ENCODE data around the gene COL23A1.
"Not testable (repeated sequence)": the region's sequence is repeated elsewhere in the genome, so short reads cannot be mapped to it uniquely, and the experiment has no call there.

The COL23A1 gene

GRCh38 chr5:178328826-178329730, 261.1 kb downstream of the COL23A1 start:
- no peak for DNase-seq (ENCODE audit: low read depth in 2 of 2, low spot score in 1 of 2)

DNA sequence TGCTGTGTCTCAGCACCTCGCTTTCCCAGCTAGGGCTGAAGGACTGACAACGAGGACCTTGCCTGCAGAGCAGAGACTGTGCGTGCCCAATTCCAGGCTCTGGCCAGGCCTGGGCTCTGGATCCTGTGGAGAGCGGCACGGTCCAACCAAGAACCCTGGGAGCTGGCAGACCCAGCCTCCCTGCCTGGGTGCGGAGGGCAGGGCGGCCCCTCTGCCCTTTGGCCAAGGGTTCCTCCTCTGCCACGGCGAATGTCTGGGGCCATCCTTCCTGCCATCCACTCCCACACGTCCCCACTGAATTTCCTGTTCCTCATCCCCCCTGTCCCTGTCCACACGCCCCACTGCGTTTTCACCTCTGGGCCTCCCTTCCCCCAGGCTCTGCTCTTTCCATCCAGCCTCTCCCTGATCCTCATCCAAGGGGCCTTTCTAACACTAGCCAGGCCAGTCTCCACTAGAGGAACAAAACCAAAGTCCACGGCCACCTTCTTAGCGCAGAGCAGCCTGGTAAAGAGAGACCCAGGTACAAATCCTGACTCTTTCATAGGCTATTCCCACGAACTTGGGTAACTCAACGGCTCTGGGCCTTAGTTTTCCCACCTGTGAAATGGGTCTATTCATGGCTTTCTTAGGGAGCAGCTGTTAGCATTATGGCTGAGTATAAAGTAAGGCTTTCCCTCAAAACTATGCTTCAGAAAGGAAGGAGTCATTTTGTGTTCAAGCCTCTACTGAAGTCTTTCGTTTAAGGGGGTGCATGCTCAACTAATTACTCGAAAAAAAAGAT, 262.1 kb downstream of the COL23A1 start:
- no peak for DNase-seq (ENCODE audit: low read depth in 2 of 2, low spot score in 1 of 2)

DNA sequence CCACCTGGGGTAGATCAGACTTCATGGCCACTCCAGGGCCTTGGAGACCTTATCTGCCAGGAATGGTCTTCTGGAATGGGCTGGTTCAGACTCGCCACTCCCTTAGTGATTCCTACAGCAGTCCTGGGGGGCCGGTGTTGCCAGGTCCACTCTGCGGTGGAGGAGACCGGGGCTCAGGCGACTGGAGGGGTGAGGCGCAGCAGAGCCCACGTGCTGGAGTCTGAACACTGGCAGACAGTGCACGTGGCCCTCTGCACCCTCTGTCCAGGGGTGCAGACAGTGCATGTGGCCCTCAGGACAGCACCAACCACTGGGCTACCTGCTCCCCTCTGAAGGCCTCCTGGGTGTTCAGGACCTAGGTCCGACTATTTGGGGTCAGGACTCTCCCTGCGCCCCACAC, 262.7 kb downstream of the COL23A1 start:
- DNase-seq (ENCODE audit: low read depth in 2 of 2, low spot score in 1 of 2), result no peak

DNA sequence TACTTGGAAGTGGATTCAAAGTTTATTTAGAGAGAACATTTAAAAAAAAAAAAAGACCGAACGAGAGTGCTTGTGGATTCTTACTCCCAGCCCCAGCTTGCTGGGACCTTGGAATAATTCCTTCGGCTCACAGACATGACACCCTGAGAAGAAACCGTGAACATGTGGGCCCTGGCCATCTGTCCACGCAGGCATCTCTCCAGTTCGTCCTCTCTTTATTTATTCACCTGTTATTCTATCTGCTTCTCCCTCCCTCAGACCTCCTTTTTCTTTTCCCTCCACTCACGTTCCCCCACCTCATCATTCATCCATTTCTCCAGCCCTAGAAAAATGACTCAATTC, 263.8 kb downstream of the COL23A1 start:
- DNase-seq (ENCODE audit: low read depth in 2 of 2, low spot score in 1 of 2), result no peak

DNA sequence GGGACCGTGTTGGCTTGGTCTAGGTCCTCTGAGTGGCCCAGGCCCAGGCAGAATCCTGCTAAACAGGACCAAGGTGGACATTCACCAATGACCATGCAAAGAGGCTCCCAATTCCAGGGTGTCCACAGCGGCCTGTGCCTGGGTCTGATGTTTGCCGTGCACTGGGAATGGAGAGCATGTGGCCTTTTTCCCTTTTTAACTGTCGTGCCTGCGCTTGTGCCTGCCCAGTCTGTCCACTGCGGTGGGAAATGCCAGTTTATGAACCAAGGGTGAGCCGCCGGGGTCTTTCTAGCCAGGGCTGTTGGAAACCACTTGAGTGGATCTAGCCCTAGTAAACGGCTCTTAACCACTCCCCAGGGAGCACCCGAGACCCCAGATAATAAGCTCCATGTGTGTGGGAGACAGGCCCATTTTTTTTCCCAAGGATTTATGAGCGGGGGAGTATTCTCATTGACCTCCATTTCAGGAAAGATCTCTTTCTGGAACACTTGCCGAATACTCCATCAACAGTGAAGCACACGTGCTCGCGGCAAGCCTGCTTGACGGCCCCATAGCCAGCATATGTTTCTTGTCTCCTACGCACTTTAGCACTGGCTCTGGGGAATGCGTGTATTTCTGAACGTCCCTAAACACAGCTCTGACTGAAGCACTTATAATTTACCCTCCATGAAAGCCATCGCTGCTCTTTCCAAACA, 264.4 kb downstream of the COL23A1 start:
- no peak for DNase-seq (ENCODE audit: low read depth in 2 of 2, low spot score in 1 of 2)

DNA sequence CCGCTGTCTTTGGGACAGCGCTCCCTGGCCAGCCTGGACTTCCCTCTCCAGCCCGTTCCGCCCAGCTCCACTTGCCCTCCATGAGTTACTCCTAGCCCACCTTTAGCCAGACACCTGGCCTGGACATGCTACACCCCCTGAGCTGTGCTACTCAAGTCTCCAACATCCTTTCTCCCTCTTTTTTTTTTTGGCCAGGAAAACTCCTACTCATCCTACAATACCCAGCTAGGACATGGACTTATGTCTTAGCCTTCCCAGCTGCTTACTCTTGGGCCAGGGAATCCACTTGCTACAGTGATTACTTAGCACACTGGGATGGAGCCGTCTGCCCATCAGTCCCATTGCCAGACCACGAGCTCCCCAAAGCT, 264.9 kb downstream of the COL23A1 start:
- DNase-seq (ENCODE audit: low read depth in 2 of 2, low spot score in 1 of 2), result no peak

- DNase-seq (ENCODE audit: low read depth in 2 of 2, low spot score in 1 of 2), result no peak
These were observed 265.5 kb downstream of the COL23A1 start for GRCh38 chr5:178324481-178325310.

- no peak for DNase-seq (ENCODE audit: low read depth in 2 of 2, low spot score in 1 of 2)
These were observed 266.2 kb downstream of the COL23A1 start for GRCh38 chr5:178323961-178324360.

GRCh38 chr5:178323541-178323865, 266.7 kb downstream of the COL23A1 start:
- no peak for DNase-seq (ENCODE audit: low read depth in 2 of 2, low spot score in 1 of 2)

GRCh38 chr5:178322736-178323540, 267.3 kb downstream of the COL23A1 start:
- no peak for DNase-seq (ENCODE audit: low read depth in 2 of 2, low spot score in 1 of 2)

GRCh38 chr5:178320281-178320855, 269.8 kb downstream of the COL23A1 start:
- no peak for DNase-seq (ENCODE audit: low read depth in 2 of 2, low spot score in 1 of 2)

GRCh38 chr5:178319541-178320041, 270.6 kb downstream of the COL23A1 start:
- no peak for DNase-seq (ENCODE audit: low read depth in 2 of 2, low spot score in 1 of 2)

DNA sequence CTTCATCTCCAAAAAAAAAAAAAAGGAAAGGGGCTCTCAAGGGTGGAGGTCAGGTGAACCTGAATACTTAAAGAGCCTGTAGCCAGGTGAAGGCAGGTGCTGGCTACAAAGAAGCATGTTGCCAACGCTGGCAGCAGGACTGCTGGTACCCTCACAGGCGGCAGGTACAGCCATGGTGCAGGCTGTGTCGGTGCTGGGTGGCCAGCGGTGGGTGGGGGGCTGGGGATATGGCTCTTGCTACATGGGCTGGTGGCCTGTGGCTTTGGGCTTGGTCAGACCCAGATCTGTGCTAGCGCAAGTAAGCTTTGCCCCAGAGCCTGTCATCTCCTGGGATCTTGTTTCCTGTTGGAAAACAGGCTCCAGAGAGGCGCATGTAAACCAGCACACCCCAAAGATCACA, 271.3 kb downstream of the COL23A1 start:
- DNase-seq (ENCODE audit: low read depth in 2 of 2, low spot score in 1 of 2), result no peak

- no peak for DNase-seq (ENCODE audit: low read depth in 2 of 2, low spot score in 1 of 2)
These were observed 271.8 kb downstream of the COL23A1 start for GRCh38 chr5:178318382-178318781.

DNA sequence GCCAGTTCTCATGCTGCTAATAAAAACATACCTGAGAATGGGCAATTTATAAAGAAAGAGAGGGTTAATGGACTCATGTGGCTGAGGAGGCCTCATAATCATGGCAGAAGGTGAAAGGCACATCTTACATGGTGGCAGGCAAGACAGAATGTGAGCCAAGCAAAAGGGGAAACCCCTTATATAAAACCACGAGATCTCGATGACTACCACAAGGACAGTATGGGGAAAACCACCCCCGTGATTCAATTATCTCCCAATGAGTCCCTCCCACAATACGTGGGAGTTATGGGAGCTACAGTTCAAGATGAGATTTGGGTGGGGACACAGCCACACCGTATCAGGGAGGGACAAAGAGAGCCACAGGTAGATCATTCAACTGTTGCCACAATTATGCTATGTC, 272.5 kb downstream of the COL23A1 start:
- not testable (repeated sequence) for DNase-seq (ENCODE audit: low read depth in 2 of 2, low spot score in 1 of 2)

GRCh38 chr5:178314961-178315820, 275.0 kb downstream of the COL23A1 start:
- DNase-seq (ENCODE audit: low read depth in 2 of 2, low spot score in 1 of 2), result no peak

DNA sequence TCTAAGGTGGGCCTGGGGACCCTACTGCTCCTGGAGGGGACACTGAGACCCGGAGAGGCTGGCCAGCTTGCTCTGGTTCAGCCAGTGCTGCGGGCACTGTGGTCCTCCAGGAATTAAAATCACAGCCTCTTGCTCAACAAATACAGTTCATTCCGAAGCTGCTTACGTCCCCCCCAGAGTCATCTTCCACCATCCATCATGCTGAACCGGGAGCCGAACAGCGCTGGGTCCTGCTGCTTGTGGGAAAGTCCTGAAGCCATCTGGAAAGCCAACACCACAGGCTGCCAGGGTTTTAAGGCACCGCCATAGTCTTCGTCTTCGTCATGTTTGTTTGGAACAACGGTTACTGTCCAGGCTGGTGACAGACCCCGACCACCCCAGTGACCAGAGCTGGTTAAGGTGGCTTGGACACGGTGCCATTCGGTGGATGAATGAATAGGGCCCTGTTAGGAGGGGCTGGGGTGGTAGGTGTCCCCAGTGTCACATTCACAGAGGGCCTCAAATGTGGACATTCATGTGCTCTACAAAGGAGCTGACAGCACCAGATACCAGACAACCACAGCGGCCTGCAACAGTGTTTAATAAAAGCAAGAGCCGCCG, 276.0 kb downstream of the COL23A1 start:
- DNase-seq (ENCODE audit: low read depth in 2 of 2, low spot score in 1 of 2), result no peak

DNA sequence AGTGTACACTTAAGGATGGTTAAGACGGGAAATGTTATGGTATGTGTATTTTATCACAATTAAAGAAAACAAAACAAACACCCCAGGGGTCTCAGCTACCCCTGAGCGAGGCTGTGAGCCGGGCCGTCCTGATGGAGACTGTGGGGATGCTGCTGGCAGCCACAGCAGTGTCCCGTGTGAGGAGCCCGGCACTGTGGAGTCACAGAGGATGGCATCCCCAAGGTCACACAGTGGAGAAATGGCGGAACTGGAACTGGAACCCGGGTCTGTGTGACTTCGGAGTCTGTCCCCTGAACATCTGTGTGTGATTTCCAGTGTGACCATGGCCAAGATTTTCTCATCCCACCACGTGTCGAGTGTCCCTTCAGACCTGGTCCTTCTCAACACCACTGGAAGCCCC, 276.9 kb downstream of the COL23A1 start:
- no peak for DNase-seq (ENCODE audit: low read depth in 2 of 2, low spot score in 1 of 2)
